GM12875 (cell line): Measurements from ENCODE around the gene ATP6V0E1.

ENCODE experiments used
- H3K4me3 ChIP-seq: one replicate; pipeline ENCODE4 v1.5.1; 2011; ENCODE audit warnings: low read depth, low read length, control low read depth
- CTCF ChIP-seq: IDR thresholded peaks from 2 replicates; pipeline ENCODE4 v1.5.1; 2011; ENCODE audit warnings: low read depth, mild to moderate bottlenecking, control low read depth, inconsistent platforms, low read length, moderate library complexity, borderline replicate concordance; ENCODE audit not compliant: insufficient read depth

ATP6V0E1 gene

GRCh38 chr5:172972552-172972951, 11.0 kb upstream of the ATP6V0E1 start:
- H3K4me3 ChIP-seq = no peak overlapping the region
- no peak for TF ChIP-seq CTCF

GRCh38 chr5:172973127-172973916, 10.2 kb upstream of the ATP6V0E1 start:
- no peak for TF ChIP-seq CTCF
- H3K4me3 ChIP-seq = no peak overlapping the region

- TF ChIP-seq CTCF = no peak
- H3K4me3 ChIP-seq = no peak overlapping the region
Measured at GRCh38 chr5:172973931-172974330, 9.6 kb upstream of the ATP6V0E1 start.

- no peak overlapping the region for H3K4me3 ChIP-seq
- TF ChIP-seq CTCF = no peak
Measured at GRCh38 chr5:172975289-172975688, 8.3 kb upstream of the ATP6V0E1 start.

- no peak overlapping the region for H3K4me3 ChIP-seq
- no peak for TF ChIP-seq CTCF
Measured at GRCh38 chr5:172979778-172980177, 3.8 kb upstream of the ATP6V0E1 start.

- H3K4me3 ChIP-seq = no peak overlapping the region
- TF ChIP-seq CTCF = no peak
Measured at GRCh38 chr5:172981931-172982330, 1.6 kb upstream of the ATP6V0E1 start.

- H3K4me3 ChIP-seq = peak overlapping the region; percentile 99
- TF ChIP-seq CTCF = peak; percentile 59; the same call in 1 of the 2 replicates
Measured at GRCh38 chr5:172984244-172984953, 828 bp downstream of the ATP6V0E1 start.
